GM18868 (cell line): ENCODE measurements around the gene LAMA4.
"Not testable (repeated sequence)": the region's sequence is repeated elsewhere in the genome, so short reads cannot be mapped to it uniquely, and the experiment has no call there.

Source experiments
- ATAC-seq: cut with Tn5 transposase; IDR thresholded peaks from one replicate; pipeline ENCODE4 v1.9.1; 2021; ENCODE audit warnings: mild to moderate bottlenecking, moderate library complexity; ENCODE audit not compliant: unreplicated experiment

The LAMA4 gene

GRCh38 chr6:112215488-112216284 is 38.7 kb downstream of the LAMA4 start:
- ATAC-seq = no peak

- ATAC-seq = peak; percentile 42
These were observed 39.6 kb downstream of the LAMA4 start for GRCh38 chr6:112214739-112215269.

- ATAC-seq = no peak
These were observed 43.5 kb downstream of the LAMA4 start for GRCh38 chr6:112210852-112211251.

GRCh38 chr6:112209131-112209530 is 45.2 kb downstream of the LAMA4 start:
- ATAC-seq = no peak

- no peak for ATAC-seq
These were observed 46.6 kb downstream of the LAMA4 start for GRCh38 chr6:112207776-112208175.

- no peak for ATAC-seq
These were observed 47.2 kb downstream of the LAMA4 start for GRCh38 chr6:112207131-112207530.

GRCh38 chr6:112206110-112206458 is 48.3 kb downstream of the LAMA4 start:
- no peak for ATAC-seq

- no peak for ATAC-seq
These were observed 48.8 kb downstream of the LAMA4 start for GRCh38 chr6:112205427-112206109.

- ATAC-seq = no peak
These were observed 50.0 kb downstream of the LAMA4 start for GRCh38 chr6:112204350-112204706.

- ATAC-seq = peak; percentile 35
These were observed 50.6 kb downstream of the LAMA4 start for GRCh38 chr6:112203577-112204349.

GRCh38 chr6:112202639-112203341 is 51.6 kb downstream of the LAMA4 start:
- ATAC-seq = peak; percentile 83

- ATAC-seq = not testable (repeated sequence)
These were observed 54.0 kb downstream of the LAMA4 start for GRCh38 chr6:112200185-112200914.

- no peak for ATAC-seq
These were observed 55.4 kb downstream of the LAMA4 start for GRCh38 chr6:112199001-112199403.

GRCh38 chr6:112198582-112198981 is 55.8 kb downstream of the LAMA4 start:
- ATAC-seq = no peak

GRCh38 chr6:112197636-112198035 is 56.7 kb downstream of the LAMA4 start:
- no peak for ATAC-seq

GRCh38 chr6:112196306-112196705 is 58.1 kb downstream of the LAMA4 start:
- no peak for ATAC-seq

GRCh38 chr6:112195166-112195565 is 59.2 kb downstream of the LAMA4 start:
- no peak for ATAC-seq

- no peak for ATAC-seq
These were observed 59.9 kb downstream of the LAMA4 start for GRCh38 chr6:112194511-112194910.

- ATAC-seq = no peak
These were observed 60.8 kb downstream of the LAMA4 start for GRCh38 chr6:112193535-112194051.

- no peak for ATAC-seq
These were observed 61.2 kb downstream of the LAMA4 start for GRCh38 chr6:112193117-112193516.
